ENCODE results near the gene PPARD. TPM values are rescaled to one million over a fixed set of nuclear protein-coding genes. Genes with fewer than 3 reads are reported as not detected.

The PPARD gene
- total RNA-seq, 1 donor from 2014 or later = 9.9 TPM

DNA sequence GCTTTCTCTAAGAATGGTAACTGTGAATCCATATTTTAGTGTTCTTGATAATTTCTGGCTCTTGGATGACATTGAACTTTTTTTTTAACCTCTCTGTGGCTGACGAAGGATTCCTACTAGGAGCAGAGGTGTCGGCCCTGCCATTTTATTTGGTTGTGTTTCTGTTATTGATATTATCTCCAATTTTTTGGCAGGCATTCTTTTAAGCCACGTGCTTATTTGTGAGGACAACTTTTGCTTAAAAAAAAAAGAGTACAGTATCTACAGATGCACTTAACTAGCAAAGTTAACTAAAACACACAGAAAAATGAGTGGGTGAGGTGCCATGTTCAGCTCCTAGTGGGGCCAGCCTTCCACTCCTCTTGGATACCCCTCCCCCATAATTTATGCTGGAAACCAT is 110.9 kb downstream of the PPARD start:
- Mint-ChIP-seq H3K27me3 (ENCODE audit: low read depth, unreplicated experiment) (peaks cover 12% of the 10 kb centered on the region), H3K27ac (ENCODE audit: unreplicated experiment) (no peak overlapping the region), H3K4me1 (ENCODE audit: low read depth, unreplicated experiment) (peaks cover 10% of the 10 kb centered on the region), H3K36me3 (ENCODE audit: low read depth, unreplicated experiment) (peaks cover 4% of the 10 kb centered on the region), H3K4me3 (ENCODE audit: unreplicated experiment) (peak overlapping the region; percentile 78), H3K9me3 (ENCODE audit: unreplicated experiment) (no peaks in the 10 kb centered on the region)
- no peaks in the 10 kb centered on the region for H4K20me1 ChIP-seq (ENCODE audit: insufficient read depth, low read length)
- TF ChIP-seq EZH2 (IDR thresholded peaks at IDR 0.05; ENCODE audit: insufficient read depth, low read length) (no peak), CTCF (IDR thresholded peaks at IDR 0.05; ENCODE audit: insufficient read depth, low read depth, low read length) (no peak)
- peaks cover 16% of the 10 kb centered on the region for H3K4me1 ChIP-seq (ENCODE audit: insufficient read depth, low read length)
- H3K27ac ChIP-seq (ENCODE audit: low read depth, low read length) = no peak overlapping the region
- FAIRE-seq = no peak
- H3K27me3 ChIP-seq (ENCODE audit: insufficient read depth, low read length) = no peaks in the 10 kb centered on the region
- no peaks in the 10 kb centered on the region for H3K79me2 ChIP-seq (ENCODE audit: insufficient read depth, low read length)
- H3K36me3 ChIP-seq (ENCODE audit: insufficient read depth, low read length) = no peaks in the 10 kb centered on the region
- peak overlapping the region; percentile 71 for H3K4me3 ChIP-seq (ENCODE audit: insufficient read depth, low read depth, low read length)
- no peaks in the 10 kb centered on the region for H3K9me3 ChIP-seq (ENCODE audit: insufficient read depth, low read depth, low read length)
- no peak for DNase-seq (ENCODE audit: low read depth)
- H3K4me2 ChIP-seq (ENCODE audit: low read length) = peak overlapping the region; percentile 94
- no peak overlapping the region for H2AFZ ChIP-seq (ENCODE audit: low read depth, low read length)
- H3K9ac ChIP-seq (ENCODE audit: low read length) = peak overlapping the region; percentile 68

DNA sequence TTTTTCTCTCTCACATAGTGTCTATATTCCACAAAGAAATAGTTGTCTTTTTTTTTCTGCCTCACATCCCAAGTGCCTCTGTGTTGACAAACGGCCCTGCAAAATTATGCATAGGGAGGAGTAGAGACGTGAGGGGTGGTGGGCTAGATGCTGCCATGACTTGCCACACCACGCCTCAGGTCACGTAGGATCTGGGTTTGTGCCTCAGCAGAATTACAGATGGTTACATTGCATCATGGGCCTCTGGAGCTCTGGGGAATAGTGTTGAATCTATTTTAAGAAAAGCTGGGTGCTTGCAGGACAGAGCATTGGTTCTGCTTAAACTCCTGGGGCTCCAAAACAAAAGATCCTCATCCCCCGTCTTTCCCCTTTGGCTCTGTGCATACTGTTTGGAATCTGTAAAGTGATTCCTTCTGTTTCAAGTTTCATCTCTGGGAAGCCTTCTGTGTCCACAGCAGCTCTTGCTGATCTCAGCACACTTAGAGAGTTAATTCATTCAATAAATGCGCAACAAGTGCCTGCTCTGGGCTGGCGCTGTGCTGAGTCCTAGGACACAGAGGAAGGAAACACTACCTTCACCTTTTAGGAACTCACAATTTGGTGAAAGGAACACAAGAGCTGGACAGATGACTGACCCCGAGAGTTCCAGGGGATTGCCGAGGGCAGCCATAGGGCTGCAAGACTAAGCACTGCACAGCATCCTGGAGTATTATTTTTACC is 112.2 kb downstream of the PPARD start:
- Histone ChIP-seq H3K9ac (ENCODE audit: low read length) (no peak overlapping the region), H3K27ac (ENCODE audit: low read depth, low read length) (no peak overlapping the region), H4K20me1 (ENCODE audit: insufficient read depth, low read length) (no peaks in the 10 kb centered on the region), H2AFZ (ENCODE audit: low read depth, low read length) (no peak overlapping the region), H3K79me2 (ENCODE audit: insufficient read depth, low read length) (no peaks in the 10 kb centered on the region), H3K4me2 (ENCODE audit: low read length) (no peak overlapping the region), H3K36me3 (ENCODE audit: insufficient read depth, low read length) (no peaks in the 10 kb centered on the region), H3K9me3 (ENCODE audit: insufficient read depth, low read depth, low read length) (no peaks in the 10 kb centered on the region), H3K27me3 (ENCODE audit: insufficient read depth, low read length) (no peaks in the 10 kb centered on the region), H3K4me3 (ENCODE audit: insufficient read depth, low read depth, low read length) (no peak overlapping the region), H3K4me1 (ENCODE audit: insufficient read depth, low read length) (peaks cover 16% of the 10 kb centered on the region)
- Mint-ChIP-seq H3K36me3 (ENCODE audit: low read depth, unreplicated experiment) (peaks cover 11% of the 10 kb centered on the region), H3K27ac (ENCODE audit: unreplicated experiment) (no peak overlapping the region), H3K27me3 (ENCODE audit: low read depth, unreplicated experiment) (peaks cover 11% of the 10 kb centered on the region), H3K9me3 (ENCODE audit: unreplicated experiment) (no peaks in the 10 kb centered on the region), H3K4me1 (ENCODE audit: low read depth, unreplicated experiment) (peaks cover 10% of the 10 kb centered on the region), H3K4me3 (ENCODE audit: unreplicated experiment) (peak overlapping the region; percentile 5)
- TF ChIP-seq EZH2 (IDR thresholded peaks at IDR 0.05; ENCODE audit: insufficient read depth, low read length) (no peak), CTCF (IDR thresholded peaks at IDR 0.05; ENCODE audit: insufficient read depth, low read depth, low read length) (no peak)
- FAIRE-seq (no peak), DNase-seq (ENCODE audit: low read depth) (no peak)

- Histone ChIP-seq H3K36me3 (ENCODE audit: insufficient read depth, low read length) (peaks cover 2% of the 10 kb centered on the region), H3K4me3 (ENCODE audit: insufficient read depth, low read depth, low read length) (no peak overlapping the region), H3K27ac (ENCODE audit: low read depth, low read length) (no peak overlapping the region), H3K9me3 (ENCODE audit: insufficient read depth, low read depth, low read length) (no peaks in the 10 kb centered on the region), H4K20me1 (ENCODE audit: insufficient read depth, low read length) (no peaks in the 10 kb centered on the region), H3K79me2 (ENCODE audit: insufficient read depth, low read length) (no peaks in the 10 kb centered on the region), H2AFZ (ENCODE audit: low read depth, low read length) (no peak overlapping the region), H3K27me3 (ENCODE audit: insufficient read depth, low read length) (no peaks in the 10 kb centered on the region), H3K4me2 (ENCODE audit: low read length) (no peak overlapping the region), H3K9ac (ENCODE audit: low read length) (no peak overlapping the region), H3K4me1 (ENCODE audit: insufficient read depth, low read length) (peaks cover 7% of the 10 kb centered on the region)
- Mint-ChIP-seq H3K36me3 (ENCODE audit: low read depth, unreplicated experiment) (peaks cover 11% of the 10 kb centered on the region), H3K4me3 (ENCODE audit: unreplicated experiment) (no peak overlapping the region), H3K4me1 (ENCODE audit: low read depth, unreplicated experiment) (peaks cover 10% of the 10 kb centered on the region), H3K27ac (ENCODE audit: unreplicated experiment) (no peak overlapping the region), H3K9me3 (ENCODE audit: unreplicated experiment) (no peaks in the 10 kb centered on the region), H3K27me3 (ENCODE audit: low read depth, unreplicated experiment) (no peaks in the 10 kb centered on the region)
- TF ChIP-seq CTCF (IDR thresholded peaks at IDR 0.05; ENCODE audit: insufficient read depth, low read depth, low read length) = no peak
- TF ChIP-seq EZH2 (IDR thresholded peaks at IDR 0.05; ENCODE audit: insufficient read depth, low read length) = no peak
- no peak for FAIRE-seq
- no peak for DNase-seq (ENCODE audit: low read depth)
Measured at GRCh38 chr6:35457907-35458306, 115.5 kb downstream of the PPARD start.
